ENCODE results near the gene MACROD1.

MACROD1 gene

DNA sequence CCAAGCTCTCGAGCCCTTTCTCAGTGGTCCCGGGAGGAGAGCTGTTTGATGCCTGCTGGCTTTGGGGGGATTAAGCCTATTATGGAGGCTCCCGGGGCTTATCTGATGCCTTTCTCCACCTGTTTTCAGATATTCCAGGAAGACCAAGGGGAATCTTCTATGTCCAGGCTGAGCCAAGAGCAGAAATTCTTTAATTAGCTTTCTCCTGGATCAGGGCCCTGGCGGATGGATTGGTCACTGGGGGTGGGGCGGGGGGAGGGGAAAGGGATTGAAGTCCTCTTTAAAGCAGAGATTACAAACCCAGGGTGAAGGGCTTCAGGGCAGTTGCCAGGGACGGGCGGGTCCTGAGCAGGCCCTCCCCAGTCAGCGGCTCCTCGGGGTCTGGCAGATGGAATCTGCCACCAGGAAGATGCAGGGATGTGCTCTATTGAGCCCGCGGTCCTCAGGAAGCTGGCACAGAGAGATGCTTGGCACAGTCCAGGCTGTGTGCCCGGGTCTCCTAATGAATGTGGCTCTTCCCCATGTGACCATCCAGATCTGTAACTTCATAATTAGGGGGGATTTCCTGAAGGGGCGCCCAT, 33.6 kb downstream of the MACROD1 start:
- H3K4me3 ChIP-seq (ENCODE audit: low read depth, low read length): no peak overlapping the region
- TF ChIP-seq, protein P1, sequence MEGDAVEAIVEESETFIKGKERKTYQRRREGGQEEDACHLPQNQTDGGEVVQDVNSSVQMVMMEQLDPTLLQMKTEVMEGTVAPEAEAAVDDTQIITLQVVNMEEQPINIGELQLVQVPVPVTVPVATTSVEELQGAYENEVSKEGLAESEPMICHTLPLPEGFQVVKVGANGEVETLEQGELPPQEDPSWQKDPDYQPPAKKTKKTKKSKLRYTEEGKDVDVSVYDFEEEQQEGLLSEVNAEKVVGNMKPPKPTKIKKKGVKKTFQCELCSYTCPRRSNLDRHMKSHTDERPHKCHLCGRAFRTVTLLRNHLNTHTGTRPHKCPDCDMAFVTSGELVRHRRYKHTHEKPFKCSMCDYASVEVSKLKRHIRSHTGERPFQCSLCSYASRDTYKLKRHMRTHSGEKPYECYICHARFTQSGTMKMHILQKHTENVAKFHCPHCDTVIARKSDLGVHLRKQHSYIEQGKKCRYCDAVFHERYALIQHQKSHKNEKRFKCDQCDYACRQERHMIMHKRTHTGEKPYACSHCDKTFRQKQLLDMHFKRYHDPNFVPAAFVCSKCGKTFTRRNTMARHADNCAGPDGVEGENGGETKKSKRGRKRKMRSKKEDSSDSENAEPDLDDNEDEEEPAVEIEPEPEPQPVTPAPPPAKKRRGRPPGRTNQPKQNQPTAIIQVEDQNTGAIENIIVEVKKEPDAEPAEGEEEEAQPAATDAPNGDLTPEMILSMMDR (IDR thresholded peaks at IDR 0.05; ENCODE audit: low read depth, low read length): no peak
- TF ChIP-seq MYC (IDR thresholded peaks at IDR 0.05; ENCODE audit: low read depth, low read length) (no peak), POLR2A (IDR thresholded peaks at IDR 0.05; ENCODE audit: extremely low read depth, insufficient read length) (no peak)
- TF ChIP-seq, protein P2, sequence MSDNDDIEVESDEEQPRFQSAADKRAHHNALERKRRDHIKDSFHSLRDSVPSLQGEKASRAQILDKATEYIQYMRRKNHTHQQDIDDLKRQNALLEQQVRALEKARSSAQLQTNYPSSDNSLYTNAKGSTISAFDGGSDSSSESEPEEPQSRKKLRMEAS (IDR thresholded peaks at IDR 0.05; ENCODE audit: low read depth, low read length): no peak
- DNase-seq (ENCODE audit: low read depth): no peak

DNA sequence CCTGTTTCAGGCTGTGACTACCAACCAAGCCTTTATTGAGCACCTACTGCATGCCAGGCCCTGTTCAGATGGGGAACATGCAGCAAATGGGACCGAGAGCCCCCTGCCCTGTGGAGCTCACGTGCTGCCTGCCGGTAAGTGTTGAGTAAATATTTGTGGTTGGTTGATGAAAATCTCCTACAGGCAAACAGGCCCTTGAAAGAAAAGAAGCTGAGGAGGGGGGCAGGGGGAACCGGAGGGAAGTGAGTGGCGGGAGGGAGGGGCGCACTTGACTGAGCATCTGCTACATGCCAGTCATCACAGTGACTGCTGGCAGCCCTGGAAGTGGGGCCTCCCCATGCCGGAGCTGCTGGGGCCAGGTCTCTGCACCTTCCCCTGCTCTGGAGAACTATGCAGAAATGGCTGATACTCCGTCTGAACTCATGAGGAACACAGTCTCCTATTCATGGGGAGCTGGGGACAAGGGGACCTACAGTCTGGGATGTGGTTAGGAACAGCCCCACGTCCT, 34.2 kb downstream of the MACROD1 start:
- TF ChIP-seq, protein P2 (IDR thresholded peaks at IDR 0.05; ENCODE audit: low read depth, low read length): no peak
- TF ChIP-seq, protein P1 (IDR thresholded peaks at IDR 0.05; ENCODE audit: low read depth, low read length): no peak
- no peak for TF ChIP-seq POLR2A (IDR thresholded peaks at IDR 0.05; ENCODE audit: extremely low read depth, insufficient read length)
- no peak for TF ChIP-seq MYC (IDR thresholded peaks at IDR 0.05; ENCODE audit: low read depth, low read length)
- H3K4me3 ChIP-seq (ENCODE audit: low read depth, low read length): no peak overlapping the region
- DNase-seq (ENCODE audit: low read depth): no peak

DNA sequence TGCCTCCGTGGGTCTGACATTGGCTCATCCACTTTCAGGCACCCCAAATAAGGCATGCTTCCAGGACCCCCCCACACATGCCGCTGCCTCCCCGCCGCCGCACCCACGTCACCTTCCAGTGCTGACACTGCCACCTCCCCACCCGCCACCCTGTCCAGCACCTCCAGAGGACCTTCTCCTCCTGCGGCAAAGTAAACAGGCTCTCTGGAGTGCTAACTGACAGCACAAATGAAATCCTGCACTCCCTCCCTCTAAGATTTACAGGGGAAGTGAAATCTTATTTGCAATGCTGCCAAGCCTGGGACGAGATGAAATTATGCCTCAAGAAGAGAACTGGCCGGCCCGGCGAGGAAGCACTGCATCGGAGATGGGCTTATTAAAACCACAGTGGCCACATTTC, 35.3 kb downstream of the MACROD1 start:
- TF ChIP-seq POLR2A (IDR thresholded peaks at IDR 0.05; ENCODE audit: extremely low read depth, insufficient read length): no peak
- TF ChIP-seq, protein P1 (IDR thresholded peaks at IDR 0.05; ENCODE audit: low read depth, low read length): no peak
- TF ChIP-seq MYC (IDR thresholded peaks at IDR 0.05; ENCODE audit: low read depth, low read length): no peak
- TF ChIP-seq, protein P2 (IDR thresholded peaks at IDR 0.05; ENCODE audit: low read depth, low read length): no peak
- no peak for DNase-seq (ENCODE audit: low read depth)

DNA sequence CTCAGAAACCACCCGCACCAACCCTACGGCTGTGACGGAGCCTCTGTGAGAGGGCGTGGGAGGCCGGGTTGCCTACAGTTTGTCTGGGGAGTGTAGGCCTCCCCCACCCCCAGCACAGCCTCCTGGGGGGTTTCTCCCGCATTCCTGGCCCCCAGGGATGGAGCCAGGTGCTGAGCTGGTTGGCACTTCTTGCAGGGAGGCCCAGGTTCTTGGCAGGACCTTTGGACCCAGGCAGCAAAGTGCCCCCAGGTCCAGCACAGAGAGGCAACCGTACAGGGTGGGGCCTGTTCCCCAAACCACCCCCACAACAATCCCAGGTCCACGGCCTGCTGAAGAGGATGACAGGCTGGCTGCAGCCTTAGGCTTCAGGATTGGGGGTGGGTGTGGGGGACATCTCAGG, 36.5 kb downstream of the MACROD1 start:
- no peak for DNase-seq (ENCODE audit: low read depth)
- TF ChIP-seq MYC (IDR thresholded peaks at IDR 0.05; ENCODE audit: low read depth, low read length) (no peak), POLR2A (IDR thresholded peaks at IDR 0.05; ENCODE audit: extremely low read depth, insufficient read length) (no peak)
- TF ChIP-seq, protein P2 (IDR thresholded peaks at IDR 0.05; ENCODE audit: low read depth, low read length): no peak
- TF ChIP-seq, protein P1 (IDR thresholded peaks at IDR 0.05; ENCODE audit: low read depth, low read length): no peak
- no peak overlapping the region for H3K4me3 ChIP-seq (ENCODE audit: low read depth, low read length)

More for the DNA sequence above, 35.3 kb downstream of the MACROD1 start:
- no peak overlapping the region for H3K4me3 ChIP-seq (ENCODE audit: low read depth, low read length)

DNA sequence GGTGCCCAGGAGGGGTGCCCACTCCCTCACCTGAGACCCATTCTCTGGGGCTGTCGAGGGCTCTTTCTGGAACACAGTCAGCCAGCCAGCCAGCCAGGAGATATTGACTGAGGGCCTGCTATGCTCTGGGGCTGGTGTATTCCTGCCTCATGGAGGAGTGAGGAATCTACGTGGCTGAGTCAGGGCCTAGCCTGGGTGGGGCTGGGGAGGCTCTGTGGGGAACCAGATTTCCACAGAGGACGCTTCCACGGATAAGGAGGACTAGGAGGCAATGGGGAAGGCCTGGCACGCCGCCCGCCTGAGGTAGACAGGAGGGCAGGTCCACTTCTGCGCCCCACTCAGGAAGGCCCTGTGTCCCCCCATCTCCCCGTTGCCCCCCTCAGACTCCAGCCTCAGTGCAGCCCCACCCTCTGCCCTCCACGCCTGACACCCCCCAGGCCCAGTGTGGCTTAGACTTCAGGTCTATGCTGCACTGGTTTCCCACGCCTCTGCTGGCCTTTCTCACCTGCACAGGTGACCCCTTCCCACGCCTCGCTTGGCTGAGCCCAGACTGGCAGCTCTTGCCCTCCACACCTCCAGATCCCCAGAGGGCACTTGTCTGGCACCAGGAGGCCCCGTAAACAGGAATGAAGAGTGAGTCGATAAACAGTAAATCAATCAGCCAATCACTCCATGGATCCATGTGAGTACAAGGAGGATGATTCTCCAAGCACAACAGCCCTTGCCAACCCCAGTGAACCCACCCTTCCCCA, 37.5 kb downstream of the MACROD1 start:
- DNase-seq (ENCODE audit: low read depth): no peak
- H3K4me3 ChIP-seq (ENCODE audit: low read depth, low read length): no peak overlapping the region
- TF ChIP-seq, protein P2 (IDR thresholded peaks at IDR 0.05; ENCODE audit: low read depth, low read length): no peak
- TF ChIP-seq, protein P1 (IDR thresholded peaks at IDR 0.05; ENCODE audit: low read depth, low read length): no peak
- TF ChIP-seq POLR2A (IDR thresholded peaks at IDR 0.05; ENCODE audit: extremely low read depth, insufficient read length) (no peak), MYC (IDR thresholded peaks at IDR 0.05; ENCODE audit: low read depth, low read length) (no peak)
